Subcutaneous abdominal adipose tissue (tissue), 5 donors: ENCODE data around the gene ABCD2.
"Not testable (repeated sequence)": the region's sequence is repeated elsewhere in the genome, so short reads cannot be mapped to it uniquely, and the experiment has no call there.

Experiments
- H3K27ac ChIP-seq: one replicate; pipeline ENCODE4 v1.7.0; 2013; ENCODE audit warnings: low read depth, mild to moderate bottlenecking, inconsistent platforms, low read length, moderate library complexity
- H3K27me3 ChIP-seq, 5 donors: one replicate each; pipeline ENCODE4 v1.7.0; 2013; ENCODE audit warnings: low read length in 5 of 5, inconsistent platforms in 1 of 5; ENCODE audit not compliant: control insufficient read depth in 5 of 5, insufficient read depth in 4 of 5
- H3K36me3 ChIP-seq, 5 donors: one replicate each; pipeline ENCODE4 v1.7.0; 2013; ENCODE audit warnings: low read length in 5 of 5; ENCODE audit not compliant: control insufficient read depth in 5 of 5, insufficient read depth in 5 of 5
- H3K4me1 ChIP-seq, 5 donors: one replicate each; pipeline ENCODE4 v1.7.0; 2013; ENCODE audit warnings: low read length in 5 of 5, mild to moderate bottlenecking in 3 of 5, moderate library complexity in 1 of 5; ENCODE audit not compliant: control insufficient read depth in 5 of 5, insufficient read depth in 5 of 5
- H3K4me3 ChIP-seq, 5 donors: one replicate each; pipeline ENCODE4 v1.7.0; 2013; ENCODE audit warnings: low read length in 5 of 5, low read depth in 1 of 5
- H3K9ac ChIP-seq, 5 donors: one replicate each; pipeline ENCODE4 v1.7.0; 2013; ENCODE audit warnings: low read length in 5 of 5, mild to moderate bottlenecking in 4 of 5, moderate library complexity in 3 of 5
- H3K9me3 ChIP-seq, 5 donors: one replicate each; pipeline ENCODE4 v1.7.0; 2013; ENCODE audit warnings: low read length in 5 of 5; ENCODE audit not compliant: control insufficient read depth in 5 of 5
- donor health status: healthy.
- donor health status: healthy.
- donor health status: healthy.
- donor health status: healthy.
- donor health status: healthy.

Gene ABCD2

GRCh38 chr12:39572551-39572950 is 47.1 kb downstream of the ABCD2 start:
- Histone ChIP-seq H3K27me3 (no peaks in the 10 kb centered on the region), H3K27ac (no peak overlapping the region), H3K9me3 (peaks cover 0 to 8% (median 7%) of the 10 kb centered on the region in 5 donors), H3K4me3 (no peak overlapping the region), H3K36me3 (peaks cover 3 to 33% (median 20%) of the 10 kb centered on the region in 5 donors), H3K9ac (no peak overlapping the region), H3K4me1 (peaks cover 0 to 6% (median 0%) of the 10 kb centered on the region in 5 donors)

GRCh38 chr12:39571351-39571750 is 48.3 kb downstream of the ABCD2 start:
- peaks cover 0 to 6% (median 0%) of the 10 kb centered on the region in 5 donors for H3K4me1 ChIP-seq
- H3K27ac ChIP-seq, result no peak overlapping the region
- H3K9me3 ChIP-seq, result peaks cover 0 to 8% (median 7%) of the 10 kb centered on the region in 5 donors
- no peak overlapping the region for H3K4me3 ChIP-seq
- no peaks in the 10 kb centered on the region for H3K27me3 ChIP-seq
- H3K9ac ChIP-seq, result no peak overlapping the region
- peaks cover 3 to 33% (median 20%) of the 10 kb centered on the region in 5 donors for H3K36me3 ChIP-seq

- no peak overlapping the region for H3K27ac ChIP-seq
- H3K4me1 ChIP-seq, result no peaks in the 10 kb centered on the region
- peaks cover 0 to 5% (median 0%) of the 10 kb centered on the region in 5 donors for H3K9me3 ChIP-seq
- H3K9ac ChIP-seq, result no peak overlapping the region
- H3K36me3 ChIP-seq, result peaks cover 5 to 34% (median 21%) of the 10 kb centered on the region in 5 donors
- H3K4me3 ChIP-seq, result no peak overlapping the region
- H3K27me3 ChIP-seq, result no peaks in the 10 kb centered on the region
These were observed 66.1 kb downstream of the ABCD2 start for GRCh38 chr12:39553476-39553875.

- peaks cover 0 to 11% (median 6%) of the 10 kb centered on the region in 5 donors for H3K4me1 ChIP-seq
- H3K27ac ChIP-seq, H3K27me3 ChIP-seq, H3K4me3 ChIP-seq, H3K36me3 ChIP-seq, H3K9me3 ChIP-seq, H3K9ac ChIP-seq: not testable (repeated sequence)
These were observed 75.4 kb downstream of the ABCD2 start for GRCh38 chr12:39544211-39544610.

GRCh38 chr12:39541471-39541870 is 78.1 kb downstream of the ABCD2 start:
- no peaks in the 10 kb centered on the region for H3K36me3 ChIP-seq
- H3K27me3 ChIP-seq, result no peaks in the 10 kb centered on the region
- no peak overlapping the region for H3K9ac ChIP-seq
- peak overlapping the region; percentile 10 for H3K27ac ChIP-seq
- H3K4me3 ChIP-seq, result no peak overlapping the region
- H3K9me3 ChIP-seq, result no peaks in the 10 kb centered on the region
- H3K4me1 ChIP-seq, result peaks cover 0 to 11% (median 6%) of the 10 kb centered on the region in 5 donors

- H3K27ac ChIP-seq, result no peak overlapping the region
- H3K36me3 ChIP-seq, result no peaks in the 10 kb centered on the region
- H3K4me3 ChIP-seq, result no peak overlapping the region
- no peaks in the 10 kb centered on the region for H3K9me3 ChIP-seq
- H3K9ac ChIP-seq, result no peak overlapping the region
- H3K27me3 ChIP-seq, result no peaks in the 10 kb centered on the region
- H3K4me1 ChIP-seq, result peaks cover 0 to 11% (median 6%) of the 10 kb centered on the region in 5 donors
These were observed 80.9 kb downstream of the ABCD2 start for GRCh38 chr12:39538679-39539104.

GRCh38 chr12:39533951-39534350 is 85.7 kb downstream of the ABCD2 start:
- Histone ChIP-seq H3K36me3 (no peaks in the 10 kb centered on the region), H3K4me1 (peaks cover 0 to 11% (median 0%) of the 10 kb centered on the region in 5 donors), H3K27ac (no peak overlapping the region), H3K4me3 (no peak overlapping the region), H3K27me3 (no peaks in the 10 kb centered on the region), H3K9me3 (no peaks in the 10 kb centered on the region), H3K9ac (no peak overlapping the region)

- no peak overlapping the region for H3K9ac ChIP-seq
- no peak overlapping the region for H3K27ac ChIP-seq
- H3K4me3 ChIP-seq, result no peak overlapping the region
- no peaks in the 10 kb centered on the region for H3K36me3 ChIP-seq
- no peaks in the 10 kb centered on the region for H3K27me3 ChIP-seq
- H3K9me3 ChIP-seq, result no peaks in the 10 kb centered on the region
- peaks cover 0 to 11% (median 0%) of the 10 kb centered on the region in 5 donors for H3K4me1 ChIP-seq
These were observed 87.2 kb downstream of the ABCD2 start for GRCh38 chr12:39532448-39532847.

GRCh38 chr12:39526974-39527373 is 92.6 kb downstream of the ABCD2 start:
- Histone ChIP-seq H3K4me3 (no peak overlapping the region), H3K9me3 (peaks cover 0 to 4% (median 0%) of the 10 kb centered on the region in 5 donors), H3K36me3 (peaks cover 0 to 3% (median 0%) of the 10 kb centered on the region in 5 donors), H3K27ac (no peak overlapping the region), H3K4me1 (peaks cover 0 to 8% (median 0%) of the 10 kb centered on the region in 5 donors), H3K27me3 (no peaks in the 10 kb centered on the region), H3K9ac (no peak overlapping the region)

GRCh38 chr12:39522167-39522566 is 97.4 kb downstream of the ABCD2 start:
- H3K9me3 ChIP-seq, H3K4me1 ChIP-seq, H3K4me3 ChIP-seq, H3K27ac ChIP-seq, H3K9ac ChIP-seq, H3K27me3 ChIP-seq, H3K36me3 ChIP-seq: not testable (repeated sequence)
